ENCODE data around the gene ADAM8.

GRCh38 chr10:133237588-133238465, 38.8 kb downstream of the ADAM8 start, which contains the start of gene VENTX:
- TF ChIP-seq CTCF (IDR thresholded peaks at IDR 0.05; ENCODE audit: borderline replicate concordance, extremely low read depth, low read length, poor library complexity, severe bottlenecking) (no peak), EZH2 (IDR thresholded peaks at IDR 0.05; ENCODE audit: borderline replicate concordance, low read depth, low read length, severe bottlenecking) (no peak)

Measured in DND-41 (cell line).